Parathyroid adenoma (tissue), 2 donors: ENCODE results near the gene CAMK2G.

Source experiments
- H2AFZ ChIP-seq: fragments of 300-600 bp; sonication (generic); one replicate; pipeline ENCODE4 v1.7.0; 2017; ENCODE audit warnings: antibody characterized with exemption, mild to moderate bottlenecking
- H3K27ac ChIP-seq: fragments of 300-600 bp; sonication (generic); one replicate; pipeline ENCODE4 v1.7.0; 2017
- H3K27me3 ChIP-seq: fragments of 300-600 bp; sonication (generic); one replicate; pipeline ENCODE4 v1.7.0; 2017; ENCODE audit warnings: low read length; ENCODE audit not compliant: control insufficient read depth, insufficient read depth
- H3K36me3 ChIP-seq: fragments of 300-600 bp; sonication (generic); one replicate; pipeline ENCODE4 v1.7.0; 2017; ENCODE audit warnings: low read length; ENCODE audit not compliant: control insufficient read depth, insufficient read depth
- H3K4me1 ChIP-seq: fragments of 300-600 bp; sonication (generic); one replicate; pipeline ENCODE4 v1.7.0; 2017; ENCODE audit warnings: control low read depth
- H3K4me2 ChIP-seq: fragments of 300-600 bp; sonication (generic); one replicate; pipeline ENCODE4 v1.7.0; 2017; ENCODE audit warnings: low read length
- H3K4me3 ChIP-seq: fragments of 300-600 bp; sonication (generic); one replicate; pipeline ENCODE4 v1.7.0; 2017; ENCODE audit warnings: low read depth, low read length
- H3K79me2 ChIP-seq: fragments of 300-600 bp; sonication (generic); one replicate; pipeline ENCODE4 v1.7.0; 2017; ENCODE audit warnings: control low read depth
- H3K9ac ChIP-seq: fragments of 300-600 bp; sonication (generic); one replicate; pipeline ENCODE4 v1.7.0; 2017; ENCODE audit warnings: mild to moderate bottlenecking
- H3K9me3 ChIP-seq: fragments of 300-600 bp; sonication (generic); one replicate; pipeline ENCODE4 v1.7.0; 2017; ENCODE audit warnings: low read length; ENCODE audit not compliant: control insufficient read depth
- TF ChIP-seq, protein P1 (sequence below): fragments of 300-600 bp; sonication (generic); IDR thresholded peaks from one replicate; pipeline ENCODE4 v1.7.0; 2017; ENCODE audit warnings: antibody characterized with exemption, mild to moderate bottlenecking
- donor health status: primary hyperparathyroidism.

Gene CAMK2G

GRCh38 chr10:73850863-73851461 is 23.4 kb downstream of the CAMK2G start:
- H3K79me2 ChIP-seq = peaks cover 14% of the 10 kb centered on the region
- no peak overlapping the region for H3K27ac ChIP-seq
- no peak overlapping the region for H3K9ac ChIP-seq
- no peak overlapping the region for H2AFZ ChIP-seq
- no peaks in the 10 kb centered on the region for H3K4me1 ChIP-seq
- H3K4me2 ChIP-seq = no peak overlapping the region
- H3K4me3 ChIP-seq = no peak overlapping the region
- TF ChIP-seq, protein P1, sequence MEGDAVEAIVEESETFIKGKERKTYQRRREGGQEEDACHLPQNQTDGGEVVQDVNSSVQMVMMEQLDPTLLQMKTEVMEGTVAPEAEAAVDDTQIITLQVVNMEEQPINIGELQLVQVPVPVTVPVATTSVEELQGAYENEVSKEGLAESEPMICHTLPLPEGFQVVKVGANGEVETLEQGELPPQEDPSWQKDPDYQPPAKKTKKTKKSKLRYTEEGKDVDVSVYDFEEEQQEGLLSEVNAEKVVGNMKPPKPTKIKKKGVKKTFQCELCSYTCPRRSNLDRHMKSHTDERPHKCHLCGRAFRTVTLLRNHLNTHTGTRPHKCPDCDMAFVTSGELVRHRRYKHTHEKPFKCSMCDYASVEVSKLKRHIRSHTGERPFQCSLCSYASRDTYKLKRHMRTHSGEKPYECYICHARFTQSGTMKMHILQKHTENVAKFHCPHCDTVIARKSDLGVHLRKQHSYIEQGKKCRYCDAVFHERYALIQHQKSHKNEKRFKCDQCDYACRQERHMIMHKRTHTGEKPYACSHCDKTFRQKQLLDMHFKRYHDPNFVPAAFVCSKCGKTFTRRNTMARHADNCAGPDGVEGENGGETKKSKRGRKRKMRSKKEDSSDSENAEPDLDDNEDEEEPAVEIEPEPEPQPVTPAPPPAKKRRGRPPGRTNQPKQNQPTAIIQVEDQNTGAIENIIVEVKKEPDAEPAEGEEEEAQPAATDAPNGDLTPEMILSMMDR = no peak
- no peaks in the 10 kb centered on the region for H3K9me3 ChIP-seq
- H3K27me3 ChIP-seq = no peaks in the 10 kb centered on the region
- no peaks in the 10 kb centered on the region for H3K36me3 ChIP-seq

DNA sequence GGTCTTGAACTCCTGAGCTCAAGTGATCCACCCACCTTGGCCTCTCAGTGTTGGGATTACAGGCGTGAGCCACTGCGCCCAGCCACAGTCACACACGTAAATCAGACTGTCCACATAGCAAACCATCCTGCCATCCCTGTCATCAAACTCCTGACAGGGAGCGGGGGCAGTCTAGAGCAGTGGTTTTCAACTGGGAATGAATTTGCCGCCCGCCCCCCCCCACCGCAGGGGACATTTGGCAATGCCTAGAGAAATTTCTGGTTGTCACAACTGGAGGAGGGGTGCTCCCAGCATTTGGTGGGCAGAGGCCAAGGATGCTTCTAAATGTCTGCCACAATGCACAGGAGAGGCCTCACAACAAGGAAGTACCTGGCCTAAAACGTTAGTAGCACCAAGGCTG is 24.1 kb downstream of the CAMK2G start:
- Histone ChIP-seq H2AFZ (no peak overlapping the region), H3K4me1 (no peaks in the 10 kb centered on the region), H3K36me3 (no peaks in the 10 kb centered on the region), H3K4me2 (no peak overlapping the region), H3K79me2 (peaks cover 14% of the 10 kb centered on the region), H3K9me3 (no peaks in the 10 kb centered on the region), H3K27ac (no peak overlapping the region), H3K4me3 (no peak overlapping the region), H3K27me3 (no peaks in the 10 kb centered on the region), H3K9ac (no peak overlapping the region)
- TF ChIP-seq, protein P1 = no peak

GRCh38 chr10:73848821-73849489 is 25.4 kb downstream of the CAMK2G start:
- no peaks in the 10 kb centered on the region for H3K4me1 ChIP-seq
- H3K79me2 ChIP-seq = peaks cover 14% of the 10 kb centered on the region
- H3K27ac ChIP-seq = no peak overlapping the region
- H3K36me3 ChIP-seq = no peaks in the 10 kb centered on the region
- TF ChIP-seq, protein P1 = peak; percentile 100
- H3K4me3 ChIP-seq = no peak overlapping the region
- no peaks in the 10 kb centered on the region for H3K27me3 ChIP-seq
- no peak overlapping the region for H3K9ac ChIP-seq
- no peaks in the 10 kb centered on the region for H3K9me3 ChIP-seq
- no peak overlapping the region for H3K4me2 ChIP-seq
- H2AFZ ChIP-seq = no peak overlapping the region

GRCh38 chr10:73847031-73847430 is 27.3 kb downstream of the CAMK2G start:
- peaks cover 14% of the 10 kb centered on the region for H3K79me2 ChIP-seq
- no peak overlapping the region for H3K9ac ChIP-seq
- H2AFZ ChIP-seq = no peak overlapping the region
- no peak overlapping the region for H3K27ac ChIP-seq
- H3K4me3 ChIP-seq = no peak overlapping the region
- TF ChIP-seq, protein P1 = no peak
- H3K27me3 ChIP-seq = no peaks in the 10 kb centered on the region
- H3K4me1 ChIP-seq = no peaks in the 10 kb centered on the region
- no peak overlapping the region for H3K4me2 ChIP-seq
- H3K36me3 ChIP-seq = no peaks in the 10 kb centered on the region
- H3K9me3 ChIP-seq = no peaks in the 10 kb centered on the region

GRCh38 chr10:73843261-73843660 is 31.1 kb downstream of the CAMK2G start:
- TF ChIP-seq, protein P1 = no peak
- no peaks in the 10 kb centered on the region for H3K36me3 ChIP-seq
- H3K4me2 ChIP-seq = no peak overlapping the region
- H3K79me2 ChIP-seq = peaks cover 11% of the 10 kb centered on the region
- no peak overlapping the region for H3K4me3 ChIP-seq
- H3K4me1 ChIP-seq = no peaks in the 10 kb centered on the region
- no peak overlapping the region for H3K27ac ChIP-seq
- H3K9ac ChIP-seq = no peak overlapping the region
- H2AFZ ChIP-seq = no peak overlapping the region
- no peaks in the 10 kb centered on the region for H3K9me3 ChIP-seq
- H3K27me3 ChIP-seq = no peaks in the 10 kb centered on the region
